HUES64 (cell line): ENCODE data around the gene KRTAP5-7. TPM values are rescaled to one million over a fixed set of nuclear protein-coding genes. Genes with fewer than 3 reads are reported as not detected.
"Not testable (repeated sequence)": the region's sequence is repeated elsewhere in the genome, so short reads cannot be mapped to it uniquely, and the experiment has no call there.

Source experiments
- H3K27ac ChIP-seq: 2 replicates; pipeline ENCODE4 v1.7.0; 2013; ENCODE audit warnings: low read depth, low read length, inconsistent platforms
- H3K27me3 ChIP-seq: 2 replicates; pipeline ENCODE4 v1.6.1; 2013; ENCODE audit warnings: mild to moderate bottlenecking, low read length; ENCODE audit not compliant: insufficient read depth
- H3K36me3 ChIP-seq: 2 replicates; pipeline ENCODE4 v1.6.1; 2013; ENCODE audit warnings: mild to moderate bottlenecking, low read length; ENCODE audit not compliant: insufficient read depth
- H3K4me1 ChIP-seq: 2 replicates; pipeline ENCODE4 v1.6.1; 2013; ENCODE audit warnings: mild to moderate bottlenecking, low read length, moderate library complexity; ENCODE audit not compliant: insufficient read depth
- H3K4me3 ChIP-seq: 2 replicates; pipeline ENCODE4 v1.5.1; 2013; ENCODE audit warnings: mild to moderate bottlenecking, low read length, moderate library complexity
- H3K9ac ChIP-seq: 2 replicates; pipeline ENCODE4 v1.6.1; 2013; ENCODE audit warnings: mild to moderate bottlenecking, low read depth, low read length
- H3K9me3 ChIP-seq: 2 replicates; pipeline ENCODE4 v1.6.1; 2013; ENCODE audit warnings: low read depth, low read length; ENCODE audit not compliant: insufficient read depth
- WGBS: fragments of 150-250, 120-280 bp; methylation state at CpG from one replicate; pipeline ENCODE4 v1.1.7; 2013; ENCODE audit warnings: missing lambda C conversion rate; 5-methylcytosine and 5-hydroxymethylcytosine counted together
- polyA plus RNA-seq, 2 experiments: library from polyadenylated mRNA; stranded (reverse); fragments of 50-300 nt; gene quantifications; one replicate each; pipeline ENCODE4 v1.2.3, GENCODE V29; 2013

The KRTAP5-7 gene, protein sequence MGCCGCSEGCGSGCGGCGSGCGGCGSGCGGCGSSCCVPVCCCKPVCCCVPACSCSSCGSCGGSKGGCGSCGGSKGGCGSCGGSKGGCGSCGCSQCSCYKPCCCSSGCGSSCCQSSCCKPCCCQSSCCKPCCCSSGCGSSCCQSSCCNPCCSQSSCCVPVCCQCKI
- polyA plus RNA-seq (2013, experiment 1 of 2) = 0.15 TPM
- polyA plus RNA-seq (2013, experiment 2 of 2) = not detected

DNA sequence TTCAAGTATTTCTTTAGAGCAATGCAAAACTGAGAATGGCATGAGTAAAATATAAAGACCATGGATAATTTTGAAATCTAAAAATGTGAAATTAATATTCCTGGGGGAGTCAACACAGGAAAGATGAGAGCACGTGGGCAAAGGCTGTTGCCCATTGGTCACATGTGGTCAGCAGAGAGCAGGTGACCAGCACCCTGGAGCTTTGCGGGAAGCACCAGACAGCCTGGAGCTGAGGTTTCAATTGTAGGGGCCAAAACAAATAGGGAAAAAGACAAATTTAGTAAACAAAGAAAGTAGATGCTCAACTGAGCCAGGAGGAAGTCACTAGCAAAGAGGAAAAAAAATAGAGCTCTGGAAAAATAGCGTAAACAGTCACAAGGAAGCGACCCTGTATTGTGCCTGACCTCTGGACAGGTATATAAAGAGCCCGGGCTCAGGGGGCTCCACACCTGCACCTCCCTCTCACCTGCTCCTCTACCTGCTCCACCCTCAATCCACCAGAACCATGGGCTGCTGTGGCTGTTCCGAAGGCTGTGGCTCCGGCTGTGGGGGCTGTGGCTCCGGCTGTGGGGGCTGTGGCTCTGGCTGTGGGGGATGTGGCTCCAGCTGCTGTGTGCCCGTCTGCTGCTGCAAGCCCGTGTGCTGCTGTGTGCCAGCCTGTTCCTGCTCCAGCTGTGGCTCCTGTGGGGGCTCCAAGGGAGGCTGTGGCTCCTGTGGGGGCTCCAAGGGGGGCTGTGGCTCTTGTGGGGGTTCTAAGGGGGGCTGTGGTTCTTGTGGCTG is at the start of gene KRTAP5-7:
TSS of gene KRTAP5-7 (plus strand) at position 472 of the 780 bp plus-strand sequence. CDS start at position 506, 34 bp downstream.
- H3K9ac ChIP-seq, H3K36me3 ChIP-seq, H3K4me3 ChIP-seq, H3K9me3 ChIP-seq, H3K4me1 ChIP-seq, H3K27ac ChIP-seq, H3K27me3 ChIP-seq: not testable (repeated sequence)
- WGBS = 84% methylated on average over 10 of the region's 10 CpGs

DNA sequence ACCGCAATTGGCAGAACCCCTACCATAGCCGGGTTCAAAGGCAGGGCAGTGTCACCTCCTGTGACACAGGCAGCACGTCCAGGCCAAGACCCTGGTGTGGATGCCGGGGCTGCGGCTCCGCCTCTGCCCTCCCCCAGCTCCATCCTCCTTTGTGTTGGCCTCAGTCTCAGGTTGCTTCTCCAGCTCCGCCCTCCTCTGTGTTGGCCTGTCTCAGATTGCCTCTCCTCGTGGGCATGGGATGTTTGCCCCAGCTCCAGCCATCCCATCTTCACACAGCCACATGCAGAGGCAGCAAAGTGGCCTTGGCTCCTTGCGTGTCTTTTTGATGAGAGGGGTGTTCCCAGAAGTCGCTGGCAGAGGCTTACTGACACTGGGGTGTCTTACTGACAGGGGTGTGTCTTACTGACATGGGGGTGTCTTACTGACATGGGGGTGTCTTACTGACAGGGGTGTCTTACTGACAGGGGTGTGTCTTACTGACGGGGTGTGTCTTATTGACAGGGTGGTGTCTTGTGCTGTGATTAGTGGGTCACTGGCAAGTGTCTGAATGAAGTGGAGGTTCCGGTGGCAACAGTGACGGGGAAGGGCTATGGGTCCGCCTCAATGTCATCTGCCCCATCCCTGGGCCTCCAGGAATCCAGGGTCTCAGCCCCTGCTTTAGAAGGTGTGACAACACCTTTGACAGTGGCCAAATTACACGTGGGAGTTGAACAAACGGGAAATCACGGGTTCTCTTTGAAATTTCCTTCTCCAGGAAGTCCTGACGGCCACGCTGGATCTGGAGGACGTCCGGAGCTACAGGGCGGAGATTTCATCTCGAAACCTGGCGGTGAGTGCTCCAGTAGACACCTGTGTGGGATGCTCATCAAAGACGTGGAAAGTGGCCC is 49.2 kb upstream of the KRTAP5-7 start:
- 78% methylated on average over 25 of the region's 25 CpGs for WGBS
- no peak overlapping the region for H3K9ac ChIP-seq
- H3K27me3 ChIP-seq = no peaks in the 10 kb centered on the region
- no peaks in the 10 kb centered on the region for H3K4me1 ChIP-seq
- H3K27ac ChIP-seq = no peak overlapping the region
- peaks cover 51% of the 10 kb centered on the region for H3K36me3 ChIP-seq
- no peaks in the 10 kb centered on the region for H3K9me3 ChIP-seq
- H3K4me3 ChIP-seq = no peak overlapping the region

DNA sequence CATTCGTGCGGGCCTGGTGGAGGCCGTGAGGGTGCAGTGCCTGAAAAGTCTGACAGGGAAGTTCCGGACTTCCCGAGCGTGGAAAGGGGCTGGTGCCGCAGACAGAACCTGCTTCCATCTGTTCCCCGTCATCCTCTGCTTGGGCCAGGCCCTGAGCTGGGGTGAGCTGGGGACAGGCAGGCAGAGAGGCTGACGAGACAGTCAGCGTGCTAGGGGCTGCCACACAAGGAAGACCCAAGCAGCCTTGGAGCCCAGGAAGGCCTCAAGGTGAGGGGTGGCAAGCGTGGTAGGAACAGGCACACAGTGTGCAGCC is 48.6 kb upstream of the KRTAP5-7 start:
- no peaks in the 10 kb centered on the region for H3K9me3 ChIP-seq
- no peaks in the 10 kb centered on the region for H3K27me3 ChIP-seq
- 96% methylated on average over 11 of the region's 11 CpGs for WGBS
- no peak overlapping the region for H3K9ac ChIP-seq
- no peak overlapping the region for H3K4me3 ChIP-seq
- H3K36me3 ChIP-seq = peaks cover 52% of the 10 kb centered on the region
- H3K27ac ChIP-seq = no peak overlapping the region
- no peaks in the 10 kb centered on the region for H3K4me1 ChIP-seq

DNA sequence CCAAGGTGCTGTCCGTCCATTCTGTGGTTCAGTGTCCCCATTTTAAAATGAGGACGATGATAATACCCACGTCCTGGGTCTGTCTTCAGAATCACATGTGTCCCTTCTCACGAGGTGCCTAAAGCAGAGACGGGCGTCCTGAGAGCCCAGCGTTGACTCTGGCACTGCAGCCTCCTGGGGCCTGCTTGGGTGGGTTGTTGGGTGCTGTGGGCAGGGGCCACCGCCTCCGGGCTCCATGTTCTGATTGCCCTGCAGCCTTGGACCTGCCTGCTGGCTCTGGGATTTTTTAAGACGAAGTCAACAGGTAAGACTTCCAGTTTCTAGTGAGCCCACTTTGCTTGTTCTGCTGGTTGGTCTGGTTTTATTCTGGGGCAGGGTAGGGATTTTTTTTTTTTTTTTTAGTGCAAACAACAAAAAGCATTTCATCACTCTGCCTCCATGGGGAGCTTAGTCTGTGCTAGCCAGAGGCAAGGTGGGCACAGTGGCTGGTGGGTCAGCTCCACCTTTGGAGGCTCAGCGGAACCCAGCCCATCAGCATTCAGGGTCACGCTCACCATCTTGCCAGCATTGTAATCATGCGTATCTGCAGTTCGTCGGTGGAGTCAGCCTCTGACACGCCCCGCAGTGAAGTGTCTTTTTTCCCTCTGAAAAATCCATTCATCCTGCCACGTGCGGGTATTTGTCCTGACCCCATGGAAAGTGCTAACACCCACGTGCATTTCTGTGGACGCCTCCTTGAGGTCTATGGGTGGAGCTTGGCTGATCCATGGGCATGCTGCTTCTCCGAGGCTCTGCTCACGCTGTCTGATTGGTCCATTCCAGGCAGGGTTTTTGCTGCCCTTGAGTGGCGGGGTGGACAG is 45.7 kb upstream of the KRTAP5-7 start:
- Histone ChIP-seq H3K4me3 (no peak overlapping the region), H3K9ac (no peak overlapping the region), H3K9me3 (no peaks in the 10 kb centered on the region), H3K27ac (no peak overlapping the region), H3K4me1 (no peaks in the 10 kb centered on the region), H3K36me3 (peaks cover 53% of the 10 kb centered on the region), H3K27me3 (no peaks in the 10 kb centered on the region)
- 91% methylated on average over 24 of the region's 24 CpGs for WGBS

DNA sequence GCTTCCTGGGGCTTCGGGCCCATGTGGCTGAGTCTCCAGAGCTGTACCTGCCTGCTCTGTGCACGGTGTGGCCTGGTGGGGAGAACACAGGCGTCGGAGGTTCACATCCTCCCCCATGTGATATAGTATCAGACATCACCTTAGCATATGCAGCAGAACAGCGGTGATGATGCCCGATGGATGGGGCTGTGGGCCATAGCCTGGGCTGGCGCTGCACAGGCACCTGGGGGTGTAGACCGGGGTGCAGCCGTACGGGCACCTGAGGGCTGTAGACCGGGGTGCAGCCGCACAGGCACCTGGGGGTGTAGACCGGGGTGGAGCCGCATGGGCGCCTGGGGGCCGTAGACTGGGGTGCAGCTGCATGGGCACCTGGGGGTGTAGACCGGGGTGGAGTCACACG is 44.9 kb upstream of the KRTAP5-7 start:
- H3K4me1 ChIP-seq = no peaks in the 10 kb centered on the region
- H3K9me3 ChIP-seq = no peaks in the 10 kb centered on the region
- 93% methylated on average over 18 of the region's 18 CpGs for WGBS
- H3K27me3 ChIP-seq = no peaks in the 10 kb centered on the region
- H3K36me3 ChIP-seq = peaks cover 50% of the 10 kb centered on the region
- no peak overlapping the region for H3K27ac ChIP-seq
- H3K4me3 ChIP-seq = no peak overlapping the region
- no peak overlapping the region for H3K9ac ChIP-seq

DNA sequence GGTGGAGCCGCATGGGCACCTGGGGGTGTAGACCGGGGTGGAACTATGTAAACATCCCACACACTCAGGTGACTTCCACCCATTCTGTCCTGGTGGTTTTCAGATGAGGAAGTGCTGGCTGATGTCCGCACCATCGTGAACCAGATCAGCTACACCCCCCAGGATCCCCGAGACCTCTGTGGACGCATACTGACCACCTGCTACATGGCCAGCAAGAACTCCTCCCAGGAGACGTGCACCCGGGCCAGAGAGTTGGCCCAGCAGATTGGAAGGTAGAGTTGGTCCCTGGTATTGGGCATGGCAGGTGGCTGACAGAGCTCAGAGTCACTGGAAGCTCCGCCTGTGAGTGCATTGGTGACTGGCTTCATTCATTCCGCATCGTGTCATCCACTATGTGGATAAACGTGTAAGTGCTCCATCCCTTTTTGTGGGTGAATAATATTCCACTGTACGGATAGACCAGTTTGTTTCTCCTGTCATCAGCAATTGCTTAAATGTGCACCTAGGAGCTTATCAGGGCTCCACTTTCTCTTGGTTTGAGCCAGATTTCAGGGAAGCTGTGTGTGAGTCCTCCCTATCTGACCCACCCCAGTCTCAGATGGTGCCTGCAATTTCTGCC is 44.2 kb upstream of the KRTAP5-7 start:
- H3K4me3 ChIP-seq = no peak overlapping the region
- H3K36me3 ChIP-seq = peaks cover 50% of the 10 kb centered on the region
- H3K9me3 ChIP-seq = no peaks in the 10 kb centered on the region
- 96% methylated on average over 13 of the region's 13 CpGs for WGBS
- no peak overlapping the region for H3K9ac ChIP-seq
- no peaks in the 10 kb centered on the region for H3K27me3 ChIP-seq
- no peaks in the 10 kb centered on the region for H3K4me1 ChIP-seq
- no peak overlapping the region for H3K27ac ChIP-seq

DNA sequence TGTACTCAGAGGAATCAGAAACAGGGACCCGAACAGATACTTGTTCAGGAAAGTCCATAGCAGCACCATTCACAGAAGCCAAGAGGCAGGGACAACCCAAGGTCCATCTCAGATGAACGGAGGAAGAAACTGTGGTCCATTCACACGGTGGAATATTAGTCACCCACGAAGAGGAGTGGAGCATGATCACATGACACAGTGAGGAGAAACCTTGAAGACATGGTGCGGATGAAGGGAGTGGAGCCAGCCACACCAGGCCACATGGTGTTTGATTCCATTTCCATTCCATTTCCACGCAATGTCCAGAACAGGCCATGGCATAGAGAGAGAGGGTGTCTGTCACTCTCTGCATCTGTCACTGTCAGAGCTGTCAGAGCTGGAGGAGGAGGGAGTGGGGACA is 43.4 kb upstream of the KRTAP5-7 start:
- Histone ChIP-seq H3K4me3 (no peak overlapping the region), H3K36me3 (peaks cover 44% of the 10 kb centered on the region), H3K4me1 (peaks cover 7% of the 10 kb centered on the region; the same call in 1 of the 2 replicates), H3K27ac (no peak overlapping the region), H3K9ac (no peak overlapping the region), H3K27me3 (no peaks in the 10 kb centered on the region), H3K9me3 (no peaks in the 10 kb centered on the region)
- WGBS = 84% methylated on average over 6 of the region's 6 CpGs

DNA sequence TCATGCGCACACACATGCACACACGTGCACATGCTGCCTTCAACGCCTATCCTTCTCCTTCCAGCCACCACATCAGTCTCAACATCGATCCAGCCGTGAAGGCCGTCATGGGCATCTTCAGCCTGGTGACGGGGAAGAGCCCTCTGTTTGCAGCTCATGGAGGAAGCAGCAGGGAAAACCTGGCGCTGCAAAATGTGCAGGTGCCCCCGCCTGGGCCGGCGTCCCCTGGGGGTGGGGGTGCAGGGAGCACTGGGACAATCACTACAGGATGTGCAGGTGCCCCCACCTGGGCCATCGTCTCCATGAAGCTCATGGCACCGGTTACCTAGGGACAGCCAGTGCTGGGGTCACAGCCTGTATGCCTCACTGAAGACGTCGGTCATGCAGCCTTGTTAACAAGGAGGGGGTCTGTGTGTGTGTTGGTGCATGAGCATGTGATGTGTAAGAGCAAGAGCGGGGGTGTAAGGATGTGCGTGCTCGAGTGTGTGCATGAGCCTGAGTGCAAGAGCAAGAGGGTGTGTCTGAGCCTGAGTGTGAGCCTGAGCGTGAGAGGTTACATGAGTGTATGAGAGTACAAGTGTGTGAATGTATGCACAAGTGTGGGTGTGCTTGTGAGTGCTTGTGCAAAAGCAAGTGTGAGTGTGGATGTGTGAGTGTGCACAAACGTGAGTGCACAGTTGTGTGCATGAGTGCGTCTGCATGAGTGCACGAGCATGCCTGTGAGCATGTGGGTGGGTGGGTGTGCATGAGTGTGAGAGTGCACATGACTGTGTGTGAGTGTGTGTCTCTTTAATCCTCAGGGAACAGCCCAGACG is 42.6 kb upstream of the KRTAP5-7 start:
- H3K4me3 ChIP-seq = no peak overlapping the region
- no peak overlapping the region for H3K9ac ChIP-seq
- WGBS = 94% methylated on average over 23 of the region's 23 CpGs
- H3K27ac ChIP-seq = no peak overlapping the region
- H3K27me3 ChIP-seq = no peaks in the 10 kb centered on the region
- H3K9me3 ChIP-seq = no peaks in the 10 kb centered on the region
- peaks cover 41% of the 10 kb centered on the region for H3K36me3 ChIP-seq
- H3K4me1 ChIP-seq = peaks cover 12% of the 10 kb centered on the region; the same call in 1 of the 2 replicates

DNA sequence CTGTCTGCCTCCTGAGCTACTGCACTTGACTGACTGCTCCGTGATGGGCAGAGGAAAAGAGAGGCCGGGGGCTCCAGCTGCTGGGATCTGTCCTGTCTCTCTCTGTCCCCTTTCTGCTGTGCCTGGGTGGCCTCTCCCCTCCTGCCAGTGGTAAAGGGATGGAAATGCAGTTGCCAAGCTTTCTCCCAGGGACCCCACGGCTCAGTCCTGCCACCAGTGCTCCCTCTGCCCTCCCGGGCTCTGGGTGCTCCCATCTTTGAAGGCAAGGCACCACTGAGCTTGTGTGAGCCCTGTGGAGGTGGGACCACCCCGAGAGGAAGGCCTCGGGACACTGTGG is 42.0 kb upstream of the KRTAP5-7 start:
- no peak overlapping the region for H3K9ac ChIP-seq
- no peaks in the 10 kb centered on the region for H3K9me3 ChIP-seq
- peaks cover 12% of the 10 kb centered on the region; the same call in 1 of the 2 replicates for H3K4me1 ChIP-seq
- H3K36me3 ChIP-seq = peaks cover 36% of the 10 kb centered on the region
- H3K27ac ChIP-seq = no peak overlapping the region
- H3K27me3 ChIP-seq = no peaks in the 10 kb centered on the region
- WGBS = 92% methylated on average over 6 of the region's 6 CpGs
- H3K4me3 ChIP-seq = no peak overlapping the region

DNA sequence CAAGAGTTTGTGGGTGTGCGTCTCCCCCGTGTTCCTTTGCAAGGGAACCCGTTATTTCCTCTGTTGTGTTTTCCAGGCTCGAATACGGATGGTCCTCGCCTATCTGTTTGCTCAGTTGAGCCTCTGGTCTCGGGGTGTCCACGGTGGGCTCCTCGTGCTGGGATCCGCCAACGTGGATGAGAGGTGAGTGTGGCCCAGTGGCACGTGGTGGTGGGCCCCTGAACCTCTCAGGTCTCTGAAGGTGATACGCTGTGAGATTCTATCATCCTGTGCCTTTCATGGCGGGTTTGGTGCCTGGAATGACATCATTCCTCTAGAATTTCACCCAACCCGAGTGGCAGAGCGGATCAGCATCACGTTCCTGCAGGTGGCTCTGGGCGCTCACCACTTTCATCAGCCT is 41.6 kb upstream of the KRTAP5-7 start:
- H3K9ac ChIP-seq = no peak overlapping the region
- peaks cover 35% of the 10 kb centered on the region for H3K36me3 ChIP-seq
- no peak overlapping the region for H3K27ac ChIP-seq
- no peak overlapping the region for H3K4me3 ChIP-seq
- peaks cover 12% of the 10 kb centered on the region; the same call in 1 of the 2 replicates for H3K4me1 ChIP-seq
- no peaks in the 10 kb centered on the region for H3K9me3 ChIP-seq
- no peaks in the 10 kb centered on the region for H3K27me3 ChIP-seq
- WGBS = 95% methylated on average over 18 of the region's 18 CpGs
